Measurements from ENCODE around the gene VPS4A. TPM values are rescaled to one million over a fixed set of nuclear protein-coding genes. Genes with fewer than 3 reads are reported as not detected.
"Not testable (repeated sequence)": the region's sequence is repeated elsewhere in the genome, so short reads cannot be mapped to it uniquely, and the experiment has no call there.

VPS4A gene
- total RNA-seq, 3 donors from 2014 or later (not counting 1 experiment from before 2014, with no cell fraction given): 60.5 to 71.5 (median 62.5) TPM

DNA sequence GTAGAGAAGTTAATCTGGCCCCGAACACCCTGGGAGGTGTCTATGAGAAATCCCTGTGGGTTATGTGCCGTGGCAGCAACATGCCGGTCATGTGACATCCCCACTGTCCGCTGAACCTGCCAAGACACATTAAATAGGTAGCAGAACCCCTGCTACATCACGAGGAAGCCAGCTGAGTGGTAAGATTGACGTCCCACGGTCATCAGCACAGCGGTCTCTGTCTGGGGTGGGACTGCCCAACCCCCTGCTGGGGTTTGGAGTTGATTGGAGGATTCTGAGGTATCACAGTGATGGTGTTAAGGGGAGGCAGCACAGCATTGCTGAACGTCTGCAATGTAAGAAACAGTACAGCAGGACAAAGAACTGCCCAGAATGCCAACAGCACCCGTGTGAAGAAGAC, 38.4 kb downstream of the VPS4A start:
- H3K27me3 ChIP-seq (ENCODE audit: control insufficient read depth, insufficient read depth, low read length): no peaks in the 10 kb centered on the region
- Mint-ChIP-seq H3K36me3 (no peaks in the 10 kb centered on the region), H3K4me3 (no peak overlapping the region), H3K4me1 (peaks cover 7 to 14% of the 10 kb centered on the region in 2 donors), H3K27me3 (ENCODE audit: low read depth in 2 of 2) (no peaks in the 10 kb centered on the region), H3K27ac (no peak overlapping the region), H3K9me3 (no peaks in the 10 kb centered on the region)
- H3K27ac ChIP-seq (ENCODE audit: low read length): no peak overlapping the region
- H3K9me3 ChIP-seq (ENCODE audit: control insufficient read depth, insufficient read depth, low read length): no peaks in the 10 kb centered on the region
- intact Hi-C loops (cut with micrococcal nuclease): no loop called here
- H3K4me3 ChIP-seq (ENCODE audit: low read length): no peak overlapping the region
- peaks cover 12% of the 10 kb centered on the region for H3K36me3 ChIP-seq (ENCODE audit: control insufficient read depth, insufficient read depth, low read length)
- TF ChIP-seq, protein P1, sequence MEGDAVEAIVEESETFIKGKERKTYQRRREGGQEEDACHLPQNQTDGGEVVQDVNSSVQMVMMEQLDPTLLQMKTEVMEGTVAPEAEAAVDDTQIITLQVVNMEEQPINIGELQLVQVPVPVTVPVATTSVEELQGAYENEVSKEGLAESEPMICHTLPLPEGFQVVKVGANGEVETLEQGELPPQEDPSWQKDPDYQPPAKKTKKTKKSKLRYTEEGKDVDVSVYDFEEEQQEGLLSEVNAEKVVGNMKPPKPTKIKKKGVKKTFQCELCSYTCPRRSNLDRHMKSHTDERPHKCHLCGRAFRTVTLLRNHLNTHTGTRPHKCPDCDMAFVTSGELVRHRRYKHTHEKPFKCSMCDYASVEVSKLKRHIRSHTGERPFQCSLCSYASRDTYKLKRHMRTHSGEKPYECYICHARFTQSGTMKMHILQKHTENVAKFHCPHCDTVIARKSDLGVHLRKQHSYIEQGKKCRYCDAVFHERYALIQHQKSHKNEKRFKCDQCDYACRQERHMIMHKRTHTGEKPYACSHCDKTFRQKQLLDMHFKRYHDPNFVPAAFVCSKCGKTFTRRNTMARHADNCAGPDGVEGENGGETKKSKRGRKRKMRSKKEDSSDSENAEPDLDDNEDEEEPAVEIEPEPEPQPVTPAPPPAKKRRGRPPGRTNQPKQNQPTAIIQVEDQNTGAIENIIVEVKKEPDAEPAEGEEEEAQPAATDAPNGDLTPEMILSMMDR (IDR thresholded peaks at IDR 0.05): no peak
- WGBS (ENCODE audit: insufficient coverage): 94% methylated on average over 10 of the region's 10 CpGs
- H3K4me1 ChIP-seq (ENCODE audit: control insufficient read depth, insufficient read depth, low read length): peaks cover 12% of the 10 kb centered on the region
- ATAC-seq (no peak), DNase-seq (no peak)

DNA sequence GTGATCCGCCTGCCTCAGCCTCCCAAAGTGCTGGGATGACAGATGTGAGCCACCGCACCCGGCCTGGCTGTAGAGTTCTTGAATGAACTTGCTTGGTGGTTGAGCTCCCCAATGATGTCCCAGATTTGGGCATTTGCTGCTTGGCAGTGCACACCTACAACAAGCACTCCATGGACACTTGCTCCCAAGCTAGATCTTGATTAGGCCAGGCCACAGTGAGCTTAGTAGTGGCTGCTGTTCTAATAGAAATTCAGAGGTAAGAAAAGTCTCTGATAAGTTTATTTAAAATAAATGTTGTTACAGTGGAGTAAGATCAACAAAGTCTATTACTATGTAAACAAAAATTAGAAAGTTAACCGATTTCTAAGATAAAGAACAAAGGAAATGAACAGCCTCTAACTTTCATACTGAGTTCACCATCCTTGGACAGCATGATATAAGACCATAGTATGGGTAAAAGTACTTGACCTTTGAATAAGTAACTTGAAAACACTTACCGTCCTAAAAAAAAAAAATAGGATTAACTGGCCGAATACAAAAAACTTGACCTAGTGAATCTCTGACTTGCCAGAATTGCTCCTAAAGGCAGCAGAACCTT, 39.5 kb downstream of the VPS4A start:
- H3K36me3 ChIP-seq (ENCODE audit: control insufficient read depth, insufficient read depth, low read length): peaks cover 17% of the 10 kb centered on the region
- ATAC-seq: no peak
- no peak overlapping the region for H3K4me3 ChIP-seq (ENCODE audit: low read length)
- H3K27me3 ChIP-seq (ENCODE audit: control insufficient read depth, insufficient read depth, low read length): no peaks in the 10 kb centered on the region
- Mint-ChIP-seq H3K27me3 (ENCODE audit: low read depth in 2 of 2) (no peaks in the 10 kb centered on the region), H3K36me3 (peaks cover 5% of the 10 kb centered on the region), H3K9me3 (no peaks in the 10 kb centered on the region), H3K4me1 (peaks cover 6 to 13% of the 10 kb centered on the region in 2 donors), H3K27ac (no peak overlapping the region), H3K4me3 (no peak overlapping the region)
- no peak overlapping the region for H3K27ac ChIP-seq (ENCODE audit: low read length)
- intact Hi-C loops (cut with micrococcal nuclease): no loop called here
- no peaks in the 10 kb centered on the region for H3K9me3 ChIP-seq (ENCODE audit: control insufficient read depth, insufficient read depth, low read length)
- DNase-seq: no peak
- WGBS (ENCODE audit: insufficient coverage): 98% methylated on average over 5 of the region's 6 CpGs
- TF ChIP-seq, protein P1 (IDR thresholded peaks at IDR 0.05): no peak
- H3K4me1 ChIP-seq (ENCODE audit: control insufficient read depth, insufficient read depth, low read length): peaks cover 9% of the 10 kb centered on the region

DNA sequence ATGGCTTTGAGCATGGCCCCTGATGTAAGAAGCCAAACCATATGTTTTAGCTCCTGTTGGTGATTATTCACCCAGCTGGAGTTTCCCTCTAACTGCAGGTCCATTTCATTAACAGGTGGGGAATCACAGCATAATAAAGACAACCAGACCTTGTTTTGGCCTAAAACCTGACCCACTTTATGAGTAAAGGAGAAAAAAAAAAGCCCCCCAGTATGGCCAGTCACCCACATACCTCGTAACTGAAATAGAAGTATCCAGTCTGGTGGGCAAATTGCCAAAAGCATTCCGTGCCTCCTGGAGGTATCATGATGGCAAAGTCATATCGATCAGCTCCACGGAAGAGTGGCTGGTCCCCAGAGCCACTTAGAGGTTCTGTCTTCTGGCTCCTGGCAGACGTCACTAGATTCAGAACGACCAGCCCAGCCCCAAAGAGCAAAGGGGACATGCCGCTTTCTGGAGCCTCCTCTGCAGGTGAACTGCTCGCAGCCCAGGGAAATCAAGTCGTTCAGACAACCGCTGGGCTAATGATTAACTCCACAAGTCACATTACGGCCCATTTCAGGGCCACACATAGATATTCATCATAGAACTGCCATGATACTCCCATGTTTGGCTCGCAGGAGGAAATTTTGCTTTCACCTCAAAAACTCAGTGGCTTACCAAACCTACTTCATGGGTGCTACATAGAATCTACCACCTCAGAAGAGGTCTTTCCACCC, 40.3 kb downstream of the VPS4A start, which contains the start of gene TMED6:
Gene TMED6, minus strand, starts transcription at position 478 of the 719 bp plus-strand sequence. Its CDS starts 33 bp downstream, at position 445.
- H3K27ac Mint-ChIP-seq: no peak within 1 kb of the TSS
- TF ChIP-seq, protein P1 (IDR thresholded peaks at IDR 0.05): no peak
- Histone ChIP-seq H3K4me3 (ENCODE audit: low read length) (no peak within 1 kb of the TSS), H3K27ac (ENCODE audit: low read length) (no peak within 1 kb of the TSS), H3K36me3 (ENCODE audit: control insufficient read depth, insufficient read depth, low read length) (peaks cover 23% of the 10 kb centered on the region), H3K9me3 (ENCODE audit: control insufficient read depth, insufficient read depth, low read length) (no peaks in the 10 kb centered on the region), H3K4me1 (ENCODE audit: control insufficient read depth, insufficient read depth, low read length) (peaks cover 4% of the 10 kb centered on the region), H3K27me3 (ENCODE audit: control insufficient read depth, insufficient read depth, low read length) (no peaks in the 10 kb centered on the region)
- DNase-seq (no peak), ATAC-seq (no peak)
- H3K27me3 Mint-ChIP-seq (ENCODE audit: low read depth in 2 of 2): no peaks in the 10 kb centered on the region
- WGBS (ENCODE audit: insufficient coverage): 97% methylated on average over 12 of the region's 12 CpGs
- H3K4me1 Mint-ChIP-seq: peaks cover 0 to 4% of the 10 kb centered on the region in 2 donors
- no peak within 1 kb of the TSS for H3K4me3 Mint-ChIP-seq
- peaks cover 7% of the 10 kb centered on the region for H3K36me3 Mint-ChIP-seq
- no peaks in the 10 kb centered on the region for H3K9me3 Mint-ChIP-seq
- intact Hi-C loops (cut with micrococcal nuclease): no loop called here

DNA sequence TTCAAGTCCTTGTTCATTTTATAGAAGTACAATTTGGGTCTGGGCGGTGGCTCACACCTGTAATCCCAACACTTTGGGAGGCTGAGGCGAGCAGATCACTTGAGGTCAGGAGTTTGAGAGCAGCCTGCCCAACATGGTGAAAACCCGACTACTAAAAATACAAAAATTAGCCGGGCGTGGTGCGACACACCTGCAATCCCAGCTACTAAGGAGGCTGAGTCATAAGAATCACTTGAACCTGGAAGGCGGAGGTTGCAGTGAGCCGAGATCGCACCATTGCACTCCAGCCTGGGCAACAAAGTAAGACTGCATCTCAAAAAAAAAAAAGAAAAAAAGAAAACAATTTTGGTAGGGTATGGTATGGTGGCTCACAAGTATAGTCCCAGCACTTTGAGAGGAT, 48.9 kb downstream of the VPS4A start:
- H3K9me3 Mint-ChIP-seq; intact Hi-C loops (cut with micrococcal nuclease); H3K27ac Mint-ChIP-seq; DNase-seq; H3K27ac ChIP-seq (ENCODE audit: low read length); H3K4me3 ChIP-seq (ENCODE audit: low read length); ATAC-seq; H3K27me3 Mint-ChIP-seq (ENCODE audit: low read depth in 2 of 2); H3K4me3 Mint-ChIP-seq; H3K4me1 ChIP-seq (ENCODE audit: control insufficient read depth, insufficient read depth, low read length); H3K27me3 ChIP-seq (ENCODE audit: control insufficient read depth, insufficient read depth, low read length); H3K9me3 ChIP-seq (ENCODE audit: control insufficient read depth, insufficient read depth, low read length): not testable (repeated sequence)
- Mint-ChIP-seq H3K36me3 (peaks cover 11% of the 10 kb centered on the region), H3K4me1 (peaks cover 13 to 17% of the 10 kb centered on the region in 2 donors)
- H3K36me3 ChIP-seq (ENCODE audit: control insufficient read depth, insufficient read depth, low read length): peaks cover 31% of the 10 kb centered on the region
- WGBS (ENCODE audit: insufficient coverage): 94% methylated on average over 9 of the region's 9 CpGs

All from natural killer cell (primary cell).